SK-N-SH treated with all-trans-retinoic acid at 6 μM for 48 hours (cell line): ENCODE measurements around the gene SKOR1.
A peak's percentile ranks its signal among the peaks of the same experiment; 100 is the strongest.

ENCODE experiments used
- ATAC-seq: fragments of 200-7000 bp; cut with Tn5 transposase; 3 replicates; pipeline ENCODE4 v1.9.1; 2020; ENCODE audit warnings: mild to moderate bottlenecking, moderate library complexity
- ARNTL ChIP-seq: fragments of 450-650 bp; formaldehyde crosslinking; IDR thresholded peaks from 2 replicates; pipeline ENCODE4 v1.5.0; 2020; ENCODE audit warnings: low read depth, mild to moderate bottlenecking, moderate library complexity, borderline replicate concordance
- BACH2 ChIP-seq: fragments of 250-450 bp; sonication (Bioruptor Pico); IDR thresholded peaks from 2 replicates; pipeline ENCODE4 v1.9.0; 2021; ENCODE audit warnings: mild to moderate bottlenecking, borderline replicate concordance
- ESRRG ChIP-seq: fragments of 250-450 bp; sonication (Bioruptor Pico); IDR thresholded peaks from 2 replicates; pipeline ENCODE4 v1.6.1; 2021; ENCODE audit warnings: mild to moderate bottlenecking
- GLIS3 ChIP-seq: fragments of 250-450 bp; sonication (Bioruptor Pico); IDR thresholded peaks from 2 replicates; pipeline ENCODE4 v1.5.0; 2020; ENCODE audit warnings: mild to moderate bottlenecking, moderate library complexity
- ISL1 ChIP-seq: fragments of 250-450 bp; sonication (Bioruptor Pico); IDR thresholded peaks from 2 replicates; pipeline ENCODE4 v2.1.2; 2022; ENCODE audit warnings: mild to moderate bottlenecking, moderate library complexity
- OSR1 ChIP-seq: fragments of 250-450 bp; sonication (Bioruptor Pico); IDR thresholded peaks from 2 replicates; pipeline ENCODE4 v1.8.0; 2022; ENCODE audit warnings: moderate library complexity, mild to moderate bottlenecking, inconsistent platforms
- PPARA ChIP-seq: fragments of 250-450 bp; sonication (Bioruptor Pico); IDR thresholded peaks from 2 replicates; pipeline ENCODE4 v1.5.0; 2020; ENCODE audit warnings: mild to moderate bottlenecking, borderline replicate concordance
- RARB ChIP-seq: fragments of 250-450 bp; sonication (Bioruptor Pico); IDR thresholded peaks from 2 replicates; pipeline ENCODE4 v1.8.0; 2021; ENCODE audit warnings: mild to moderate bottlenecking, moderate library complexity
- SNAI2 ChIP-seq: fragments of 250-450 bp; sonication (Bioruptor Pico); IDR thresholded peaks from 2 replicates; pipeline ENCODE4 v1.5.0; 2020; ENCODE audit warnings: mild to moderate bottlenecking, moderate library complexity
- TOX ChIP-seq: fragments of 250-450 bp; sonication (Bioruptor Pico); IDR thresholded peaks from 2 replicates; pipeline ENCODE4 v1.8.0; 2021; ENCODE audit warnings: mild to moderate bottlenecking, moderate library complexity, borderline replicate concordance
- ZC3H10 ChIP-seq: fragments of 250-450 bp; sonication (Bioruptor Pico); IDR thresholded peaks from 2 replicates; pipeline ENCODE4 v1.5.1; 2021; ENCODE audit warnings: mild to moderate bottlenecking, moderate library complexity
- ZFP3 ChIP-seq: fragments of 250-450 bp; sonication (Bioruptor Pico); IDR thresholded peaks from 2 replicates; pipeline ENCODE4 v1.5.0; 2020; ENCODE audit warnings: mild to moderate bottlenecking, moderate library complexity
- ZFP30 ChIP-seq: fragments of 450-650 bp; formaldehyde crosslinking; IDR thresholded peaks from 2 replicates; pipeline ENCODE4 v1.5.0; 2022; ENCODE audit warnings: mild to moderate bottlenecking, moderate library complexity
- ZNF565 ChIP-seq: fragments of 450-650 bp; formaldehyde crosslinking; conservative IDR thresholded peaks from 2 replicates; pipeline ENCODE4 v1.5.0; 2020; ENCODE audit warnings: low read depth, mild to moderate bottlenecking, moderate library complexity
- ZNF8 ChIP-seq: fragments of 450-650 bp; formaldehyde crosslinking; IDR thresholded peaks from 2 replicates; pipeline ENCODE4 v1.5.0; 2020; ENCODE audit warnings: mild to moderate bottlenecking, moderate library complexity
- TF ChIP-seq, protein P1 (sequence below): fragments of 250-450 bp; sonication (Bioruptor Pico); IDR thresholded peaks from 2 replicates; pipeline ENCODE4 v1.8.0; 2021; ENCODE audit warnings: low read depth, mild to moderate bottlenecking, moderate library complexity, borderline replicate concordance
- TF ChIP-seq, protein P2 (sequence below): fragments of 250-450 bp; sonication (Bioruptor Pico); IDR thresholded peaks from 2 replicates; pipeline ENCODE4 v1.5.0; 2020; ENCODE audit warnings: mild to moderate bottlenecking, moderate library complexity
- TF ChIP-seq, protein P3 (sequence below): fragments of 250-450 bp; sonication (Bioruptor Pico); IDR thresholded peaks from 2 replicates; pipeline ENCODE4 v1.8.0; 2020; ENCODE audit warnings: mild to moderate bottlenecking, moderate library complexity, borderline replicate concordance
- TF ChIP-seq, protein P4 (sequence below): fragments of 250-450 bp; sonication (Bioruptor Pico); IDR thresholded peaks from 2 replicates; pipeline ENCODE4 v1.5.1; 2020; ENCODE audit warnings: low read depth, mild to moderate bottlenecking, moderate library complexity
- TF ChIP-seq, protein P5 (sequence below): fragments of 250-450 bp; sonication (Bioruptor Pico); IDR thresholded peaks from 2 replicates; pipeline ENCODE4 v1.5.1; 2021; ENCODE audit warnings: mild to moderate bottlenecking, moderate library complexity

The SKOR1 gene

DNA sequence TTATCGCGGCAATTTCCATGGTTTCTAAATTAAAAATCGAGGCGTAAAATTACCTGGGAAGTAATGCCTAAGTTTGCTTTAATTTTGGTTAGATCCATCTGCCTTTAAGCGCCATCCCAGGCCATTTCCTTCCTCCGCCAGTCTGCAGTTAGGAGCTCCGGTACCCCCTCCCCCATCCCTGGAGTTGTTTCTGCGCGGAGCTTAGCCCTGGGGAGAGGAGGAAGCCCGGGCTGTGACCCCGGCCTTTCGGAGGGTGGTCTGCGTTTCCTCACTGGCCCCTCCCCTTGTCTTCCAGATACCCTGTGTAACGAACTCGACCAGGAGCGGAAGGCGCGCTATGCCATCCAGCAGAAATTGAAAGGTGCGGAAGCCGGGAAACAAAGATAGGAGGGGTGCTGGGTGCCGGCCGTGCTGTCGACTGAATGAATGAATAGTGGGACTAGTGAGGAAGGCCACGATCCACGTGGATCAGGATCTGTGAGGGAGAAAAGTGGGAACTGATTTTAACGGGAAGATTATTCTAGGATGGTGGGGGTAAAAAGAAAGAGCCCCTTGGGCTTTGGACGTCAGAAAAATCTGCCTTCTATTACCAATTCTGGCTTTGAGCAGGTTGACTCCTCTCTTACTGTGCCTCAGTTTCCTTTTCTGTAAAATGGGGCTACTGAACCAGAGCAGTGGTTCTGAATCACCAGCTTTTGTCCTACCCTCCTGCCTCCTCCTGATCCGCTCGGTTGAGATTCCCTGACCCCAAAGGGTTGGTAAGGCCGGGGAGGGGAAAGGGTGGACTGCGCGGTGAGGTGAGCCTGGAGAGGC, 7.8 kb downstream of the SKOR1 start:
- peak; percentile 18; the same call in 2 of the 3 replicates for ATAC-seq
- TF ChIP-seq OSR1 (CRISPR knock-in tag) (no peak), ARNTL (CRISPR knock-in tag) (no peak), ESRRG (CRISPR knock-in tag) (no peak), BACH2 (CRISPR knock-in tag) (no peak), PPARA (no peak), ZFP30 (CRISPR knock-in tag) (no peak), SNAI2 (CRISPR knock-in tag) (no peak), ZNF565 (CRISPR knock-in tag) (no peak), ZC3H10 (CRISPR knock-in tag) (no peak), RARB (CRISPR knock-in tag) (no peak), ISL1 (no peak), ZNF8 (CRISPR knock-in tag) (no peak), TOX (no peak), ZFP3 (no peak)
- TF ChIP-seq, protein P1, sequence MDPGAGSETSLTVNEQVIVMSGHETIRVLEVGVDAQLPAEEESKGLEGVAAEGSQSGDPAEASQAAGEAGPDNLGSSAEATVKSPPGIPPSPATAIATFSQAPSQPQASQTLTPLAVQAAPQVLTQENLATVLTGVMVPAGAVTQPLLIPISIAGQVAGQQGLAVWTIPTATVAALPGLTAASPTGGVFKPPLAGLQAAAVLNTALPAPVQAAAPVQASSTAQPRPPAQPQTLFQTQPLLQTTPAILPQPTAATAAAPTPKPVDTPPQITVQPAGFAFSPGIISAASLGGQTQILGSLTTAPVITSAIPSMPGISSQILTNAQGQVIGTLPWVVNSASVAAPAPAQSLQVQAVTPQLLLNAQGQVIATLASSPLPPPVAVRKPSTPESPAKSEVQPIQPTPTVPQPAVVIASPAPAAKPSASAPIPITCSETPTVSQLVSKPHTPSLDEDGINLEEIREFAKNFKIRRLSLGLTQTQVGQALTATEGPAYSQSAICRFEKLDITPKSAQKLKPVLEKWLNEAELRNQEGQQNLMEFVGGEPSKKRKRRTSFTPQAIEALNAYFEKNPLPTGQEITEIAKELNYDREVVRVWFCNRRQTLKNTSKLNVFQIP (CRISPR knock-in tag): no peak
- TF ChIP-seq, protein P2, sequence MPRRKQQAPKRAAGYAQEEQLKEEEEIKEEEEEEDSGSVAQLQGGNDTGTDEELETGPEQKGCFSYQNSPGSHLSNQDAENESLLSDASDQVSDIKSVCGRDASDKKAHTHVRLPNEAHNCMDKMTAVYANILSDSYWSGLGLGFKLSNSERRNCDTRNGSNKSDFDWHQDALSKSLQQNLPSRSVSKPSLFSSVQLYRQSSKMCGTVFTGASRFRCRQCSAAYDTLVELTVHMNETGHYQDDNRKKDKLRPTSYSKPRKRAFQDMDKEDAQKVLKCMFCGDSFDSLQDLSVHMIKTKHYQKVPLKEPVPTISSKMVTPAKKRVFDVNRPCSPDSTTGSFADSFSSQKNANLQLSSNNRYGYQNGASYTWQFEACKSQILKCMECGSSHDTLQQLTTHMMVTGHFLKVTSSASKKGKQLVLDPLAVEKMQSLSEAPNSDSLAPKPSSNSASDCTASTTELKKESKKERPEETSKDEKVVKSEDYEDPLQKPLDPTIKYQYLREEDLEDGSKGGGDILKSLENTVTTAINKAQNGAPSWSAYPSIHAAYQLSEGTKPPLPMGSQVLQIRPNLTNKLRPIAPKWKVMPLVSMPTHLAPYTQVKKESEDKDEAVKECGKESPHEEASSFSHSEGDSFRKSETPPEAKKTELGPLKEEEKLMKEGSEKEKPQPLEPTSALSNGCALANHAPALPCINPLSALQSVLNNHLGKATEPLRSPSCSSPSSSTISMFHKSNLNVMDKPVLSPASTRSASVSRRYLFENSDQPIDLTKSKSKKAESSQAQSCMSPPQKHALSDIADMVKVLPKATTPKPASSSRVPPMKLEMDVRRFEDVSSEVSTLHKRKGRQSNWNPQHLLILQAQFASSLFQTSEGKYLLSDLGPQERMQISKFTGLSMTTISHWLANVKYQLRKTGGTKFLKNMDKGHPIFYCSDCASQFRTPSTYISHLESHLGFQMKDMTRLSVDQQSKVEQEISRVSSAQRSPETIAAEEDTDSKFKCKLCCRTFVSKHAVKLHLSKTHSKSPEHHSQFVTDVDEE: no peak
- TF ChIP-seq, protein P3, sequence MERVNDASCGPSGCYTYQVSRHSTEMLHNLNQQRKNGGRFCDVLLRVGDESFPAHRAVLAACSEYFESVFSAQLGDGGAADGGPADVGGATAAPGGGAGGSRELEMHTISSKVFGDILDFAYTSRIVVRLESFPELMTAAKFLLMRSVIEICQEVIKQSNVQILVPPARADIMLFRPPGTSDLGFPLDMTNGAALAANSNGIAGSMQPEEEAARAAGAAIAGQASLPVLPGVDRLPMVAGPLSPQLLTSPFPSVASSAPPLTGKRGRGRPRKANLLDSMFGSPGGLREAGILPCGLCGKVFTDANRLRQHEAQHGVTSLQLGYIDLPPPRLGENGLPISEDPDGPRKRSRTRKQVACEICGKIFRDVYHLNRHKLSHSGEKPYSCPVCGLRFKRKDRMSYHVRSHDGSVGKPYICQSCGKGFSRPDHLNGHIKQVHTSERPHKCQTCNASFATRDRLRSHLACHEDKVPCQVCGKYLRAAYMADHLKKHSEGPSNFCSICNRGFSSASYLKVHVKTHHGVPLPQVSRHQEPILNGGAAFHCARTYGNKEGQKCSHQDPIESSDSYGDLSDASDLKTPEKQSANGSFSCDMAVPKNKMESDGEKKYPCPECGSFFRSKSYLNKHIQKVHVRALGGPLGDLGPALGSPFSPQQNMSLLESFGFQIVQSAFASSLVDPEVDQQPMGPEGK (CRISPR knock-in tag): no peak
- TF ChIP-seq, protein P4, sequence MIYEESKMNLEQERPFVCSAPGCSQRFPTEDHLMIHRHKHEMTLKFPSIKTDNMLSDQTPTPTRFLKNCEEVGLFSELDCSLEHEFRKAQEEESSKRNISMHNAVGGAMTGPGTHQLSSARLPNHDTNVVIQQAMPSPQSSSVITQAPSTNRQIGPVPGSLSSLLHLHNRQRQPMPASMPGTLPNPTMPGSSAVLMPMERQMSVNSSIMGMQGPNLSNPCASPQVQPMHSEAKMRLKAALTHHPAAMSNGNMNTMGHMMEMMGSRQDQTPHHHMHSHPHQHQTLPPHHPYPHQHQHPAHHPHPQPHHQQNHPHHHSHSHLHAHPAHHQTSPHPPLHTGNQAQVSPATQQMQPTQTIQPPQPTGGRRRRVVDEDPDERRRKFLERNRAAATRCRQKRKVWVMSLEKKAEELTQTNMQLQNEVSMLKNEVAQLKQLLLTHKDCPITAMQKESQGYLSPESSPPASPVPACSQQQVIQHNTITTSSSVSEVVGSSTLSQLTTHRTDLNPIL (CRISPR knock-in tag): no peak
- TF ChIP-seq, protein P5, sequence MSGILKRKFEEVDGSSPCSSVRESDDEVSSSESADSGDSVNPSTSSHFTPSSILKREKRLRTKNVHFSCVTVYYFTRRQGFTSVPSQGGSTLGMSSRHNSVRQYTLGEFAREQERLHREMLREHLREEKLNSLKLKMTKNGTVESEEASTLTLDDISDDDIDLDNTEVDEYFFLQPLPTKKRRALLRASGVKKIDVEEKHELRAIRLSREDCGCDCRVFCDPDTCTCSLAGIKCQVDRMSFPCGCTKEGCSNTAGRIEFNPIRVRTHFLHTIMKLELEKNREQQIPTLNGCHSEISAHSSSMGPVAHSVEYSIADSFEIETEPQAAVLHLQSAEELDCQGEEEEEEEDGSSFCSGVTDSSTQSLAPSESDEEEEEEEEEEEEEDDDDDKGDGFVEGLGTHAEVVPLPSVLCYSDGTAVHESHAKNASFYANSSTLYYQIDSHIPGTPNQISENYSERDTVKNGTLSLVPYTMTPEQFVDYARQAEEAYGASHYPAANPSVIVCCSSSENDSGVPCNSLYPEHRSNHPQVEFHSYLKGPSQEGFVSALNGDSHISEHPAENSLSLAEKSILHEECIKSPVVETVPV (CRISPR knock-in tag): no peak
- TF ChIP-seq, all 23 proteins: peak for 0

DNA sequence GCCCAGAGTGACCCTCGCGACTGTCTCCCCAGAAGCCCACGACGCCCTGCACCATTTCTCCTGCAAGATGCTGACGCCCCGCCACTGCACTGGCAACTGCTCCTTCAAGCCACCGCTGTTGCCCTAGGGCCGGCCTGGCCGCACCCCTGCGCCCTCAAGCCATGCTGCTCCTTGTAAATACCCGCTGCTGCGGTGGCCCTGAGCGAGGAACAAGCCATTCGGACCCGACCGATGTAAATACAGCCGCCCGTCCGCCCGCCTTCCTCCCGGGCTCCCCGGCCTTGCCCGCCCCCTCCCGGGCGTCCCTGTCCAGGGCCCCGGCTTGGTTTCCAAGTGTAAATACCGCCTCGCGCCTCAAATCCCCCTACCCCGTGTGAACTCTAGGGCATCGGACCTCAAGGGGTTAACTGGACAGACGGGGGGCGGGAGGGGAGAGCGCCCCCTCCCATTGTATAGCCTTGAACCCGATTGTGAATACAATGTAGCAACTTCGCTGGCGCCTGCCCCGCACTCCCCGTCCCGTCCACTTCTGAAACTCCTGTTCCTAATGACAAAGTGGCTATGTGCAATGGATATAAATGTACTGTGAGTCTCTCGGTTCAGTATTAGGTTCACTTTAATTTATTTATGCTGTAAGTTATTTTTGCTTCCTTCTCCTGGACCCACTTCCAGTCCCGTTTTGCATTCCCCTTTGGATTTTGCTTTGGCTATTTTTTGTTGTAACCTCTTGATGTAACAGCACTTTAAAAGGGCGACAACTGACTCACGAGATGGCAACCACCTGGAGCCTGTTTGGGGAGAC, 8.6 kb downstream of the SKOR1 start:
- TF ChIP-seq PPARA (no peak), ISL1 (no peak), ZNF565 (CRISPR knock-in tag) (no peak), ZFP3 (no peak), GLIS3 (CRISPR knock-in tag) (no peak), TOX (no peak)
- TF ChIP-seq, protein P5 (CRISPR knock-in tag): no peak
- TF ChIP-seq, protein P4 (CRISPR knock-in tag): no peak
- peak; percentile 79 for ATAC-seq
